Activated gamma-delta T cell (primary cell): ENCODE data around the gene CPPED1.
"Not testable (repeated sequence)": the region's sequence is repeated elsewhere in the genome, so short reads cannot be mapped to it uniquely, and the experiment has no call there.

Source experiments
- DNase-seq: peaks from one replicate; lab custom pipeline; 2025; lab: John Stamatoyannopoulos, UW

Gene CPPED1

GRCh38 chr16:12801511-12802042 lies 2.1 kb downstream of the CPPED1 start:
- DNase-seq: no peak

GRCh38 chr16:12800817-12801216 lies 2.9 kb downstream of the CPPED1 start:
- no peak for DNase-seq

GRCh38 chr16:12799996-12800395 lies 3.7 kb downstream of the CPPED1 start:
- DNase-seq: not testable (repeated sequence)

- no peak for DNase-seq
These were observed 4.8 kb downstream of the CPPED1 start for GRCh38 chr16:12798846-12799245.

GRCh38 chr16:12798171-12798570 lies 5.5 kb downstream of the CPPED1 start:
- DNase-seq: no peak

- no peak for DNase-seq
These were observed 7.2 kb downstream of the CPPED1 start for GRCh38 chr16:12796498-12796897.

- no peak for DNase-seq
These were observed 8.9 kb downstream of the CPPED1 start for GRCh38 chr16:12794486-12795387.

- no peak for DNase-seq
These were observed 9.8 kb downstream of the CPPED1 start for GRCh38 chr16:12793865-12794240.

- DNase-seq: no peak
These were observed 10.4 kb downstream of the CPPED1 start for GRCh38 chr16:12793120-12793864.

GRCh38 chr16:12792528-12792927 lies 11.2 kb downstream of the CPPED1 start:
- DNase-seq: not testable (repeated sequence)

- DNase-seq: no peak
These were observed 12.3 kb downstream of the CPPED1 start for GRCh38 chr16:12791340-12791739.

- DNase-seq: no peak
These were observed 14.9 kb downstream of the CPPED1 start for GRCh38 chr16:12788758-12789157.

GRCh38 chr16:12786081-12786480 lies 17.6 kb downstream of the CPPED1 start:
- no peak for DNase-seq

GRCh38 chr16:12784076-12784475 lies 19.6 kb downstream of the CPPED1 start:
- DNase-seq: no peak

- DNase-seq: no peak
These were observed 21.9 kb downstream of the CPPED1 start for GRCh38 chr16:12781777-12782176.

- DNase-seq: no peak
These were observed 23.2 kb downstream of the CPPED1 start for GRCh38 chr16:12780467-12780866.

- no peak for DNase-seq
These were observed 25.0 kb downstream of the CPPED1 start for GRCh38 chr16:12778726-12779125.

- no peak for DNase-seq
These were observed 27.9 kb downstream of the CPPED1 start for GRCh38 chr16:12775656-12776236.

GRCh38 chr16:12773221-12773620 lies 30.5 kb downstream of the CPPED1 start:
- DNase-seq: no peak

- DNase-seq: no peak
These were observed 32.3 kb downstream of the CPPED1 start for GRCh38 chr16:12771341-12771798.

GRCh38 chr16:12769525-12769924 lies 34.2 kb downstream of the CPPED1 start:
- no peak for DNase-seq

GRCh38 chr16:12767897-12768296 lies 35.8 kb downstream of the CPPED1 start:
- DNase-seq: no peak
